ENCODE measurements around the gene BZW2. TPM values are rescaled to one million over a fixed set of nuclear protein-coding genes. Genes with fewer than 3 reads are reported as not detected.

BZW2 gene
- polyA plus RNA-seq, 3 donors, result 19.0 to 45.2 (median 36.4) TPM

DNA sequence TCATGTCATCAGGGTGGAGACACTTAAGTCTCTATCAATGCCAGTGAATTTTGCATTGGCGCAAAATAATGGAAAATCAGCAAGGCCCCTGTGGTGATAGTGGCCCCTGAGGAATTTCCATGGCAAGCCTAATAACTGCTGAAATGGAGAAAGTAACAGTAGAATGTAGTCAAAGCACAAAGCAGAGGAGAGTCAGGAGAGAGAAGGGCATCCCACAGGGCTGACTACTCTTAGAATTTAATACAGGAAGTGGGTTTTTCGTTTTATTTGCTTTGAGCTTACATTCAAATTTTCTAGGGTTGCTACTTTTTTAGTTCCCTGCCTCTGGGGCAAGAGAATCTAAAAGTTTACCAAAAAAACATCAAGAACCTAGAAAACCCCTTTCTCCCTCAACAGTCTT is 39.0 kb downstream of the BZW2 start:
- Histone ChIP-seq H3K4me2 (replicated peaks; ENCODE audit: extremely low read depth, low read length, poor library complexity, severe bottlenecking) (no peak overlapping the region), H3K36me3 (replicated peaks in 1 of 2; ENCODE audit: control insufficient read depth in 1 of 2, insufficient read depth in 2 of 2, low read length in 2 of 2) (peaks cover 26 to 77% of the 10 kb centered on the region in 2 donors), H3K4me1 (ENCODE audit: control insufficient read depth in 1 of 2, insufficient read depth in 2 of 2, low read length in 2 of 2) (no peaks in the 10 kb centered on the region), H3K9ac (ENCODE audit: insufficient read depth, low read length, poor library complexity, severe bottlenecking) (no peak overlapping the region), H3K27ac (ENCODE audit: low read depth in 1 of 2, low read length in 2 of 2) (no peak overlapping the region), H2AFZ (ENCODE audit: insufficient read depth, low read depth, low read length, poor library complexity, severe bottlenecking) (no peak overlapping the region), H4K20me1 (ENCODE audit: insufficient read depth, low read length) (no peaks in the 10 kb centered on the region), H3K4me3 (replicated peaks in 1 of 3; ENCODE audit: low read depth in 2 of 3, low read length in 3 of 3) (no peak overlapping the region), H3K79me2 (ENCODE audit: insufficient read depth, low read length) (no peaks in the 10 kb centered on the region), H3K27me3 (ENCODE audit: control insufficient read depth in 2 of 2, insufficient read depth in 2 of 2, low read length in 2 of 2) (no peaks in the 10 kb centered on the region), H3K9me3 (replicated peaks in 1 of 2; ENCODE audit: control insufficient read depth in 1 of 2, insufficient read depth in 1 of 2, low read length in 2 of 2) (no peaks in the 10 kb centered on the region)
- no CpG with 5 or more reads among the region's 2 CpGs for WGBS (ENCODE audit: insufficient coverage)
- intact Hi-C loops (cut with micrococcal nuclease), result no loop called here
- Mint-ChIP-seq H3K4me3 (no peak overlapping the region), H3K27me3 (ENCODE audit: low read depth in 3 of 3) (no peaks in the 10 kb centered on the region), H3K9me3 (no peaks in the 10 kb centered on the region), H3K4me1 (peaks cover 3% of the 10 kb centered on the region), H3K27ac (peak overlapping the region in 1 of 7 donors; percentile 4), H3K36me3 (peaks cover 51 to 60% of the 10 kb centered on the region in 2 donors)
- no peak for DNase-seq
- TF ChIP-seq, protein P1, sequence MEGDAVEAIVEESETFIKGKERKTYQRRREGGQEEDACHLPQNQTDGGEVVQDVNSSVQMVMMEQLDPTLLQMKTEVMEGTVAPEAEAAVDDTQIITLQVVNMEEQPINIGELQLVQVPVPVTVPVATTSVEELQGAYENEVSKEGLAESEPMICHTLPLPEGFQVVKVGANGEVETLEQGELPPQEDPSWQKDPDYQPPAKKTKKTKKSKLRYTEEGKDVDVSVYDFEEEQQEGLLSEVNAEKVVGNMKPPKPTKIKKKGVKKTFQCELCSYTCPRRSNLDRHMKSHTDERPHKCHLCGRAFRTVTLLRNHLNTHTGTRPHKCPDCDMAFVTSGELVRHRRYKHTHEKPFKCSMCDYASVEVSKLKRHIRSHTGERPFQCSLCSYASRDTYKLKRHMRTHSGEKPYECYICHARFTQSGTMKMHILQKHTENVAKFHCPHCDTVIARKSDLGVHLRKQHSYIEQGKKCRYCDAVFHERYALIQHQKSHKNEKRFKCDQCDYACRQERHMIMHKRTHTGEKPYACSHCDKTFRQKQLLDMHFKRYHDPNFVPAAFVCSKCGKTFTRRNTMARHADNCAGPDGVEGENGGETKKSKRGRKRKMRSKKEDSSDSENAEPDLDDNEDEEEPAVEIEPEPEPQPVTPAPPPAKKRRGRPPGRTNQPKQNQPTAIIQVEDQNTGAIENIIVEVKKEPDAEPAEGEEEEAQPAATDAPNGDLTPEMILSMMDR (IDR thresholded peaks at IDR 0.05), result no peak

DNA sequence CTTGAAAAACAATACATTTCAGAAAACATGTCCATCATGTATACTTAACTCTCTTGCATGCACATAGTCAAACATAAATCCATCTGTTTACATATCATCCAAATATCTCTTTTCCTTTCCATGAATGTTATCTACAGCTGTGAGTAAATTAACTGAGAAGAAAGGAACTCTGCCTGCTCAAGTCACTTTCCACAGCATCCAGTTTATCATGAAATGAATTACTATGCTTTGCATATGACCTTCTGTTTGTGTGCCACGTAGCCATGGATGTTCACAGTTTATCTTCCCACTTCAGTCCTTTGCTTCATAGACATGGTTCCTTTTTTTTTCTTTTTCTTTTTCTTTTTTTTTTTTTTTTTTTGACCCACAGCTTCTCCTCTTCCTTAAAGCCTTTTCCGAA is 39.6 kb downstream of the BZW2 start:
- peaks cover 52 to 60% of the 10 kb centered on the region in 2 donors for H3K36me3 Mint-ChIP-seq
- intact Hi-C loops (cut with micrococcal nuclease), result no loop called here
- H3K27ac ChIP-seq (ENCODE audit: low read depth in 1 of 2, low read length in 2 of 2), result no peak overlapping the region
- H3K79me2 ChIP-seq (ENCODE audit: insufficient read depth, low read length), result no peaks in the 10 kb centered on the region
- H3K4me3 Mint-ChIP-seq, result no peak overlapping the region
- H3K4me2 ChIP-seq (replicated peaks; ENCODE audit: extremely low read depth, low read length, poor library complexity, severe bottlenecking), result no peak overlapping the region
- H4K20me1 ChIP-seq (ENCODE audit: insufficient read depth, low read length), result no peaks in the 10 kb centered on the region
- no peak overlapping the region for H3K27ac Mint-ChIP-seq
- H3K9me3 Mint-ChIP-seq, result no peaks in the 10 kb centered on the region
- peaks cover 3% of the 10 kb centered on the region for H3K4me1 Mint-ChIP-seq
- WGBS (ENCODE audit: insufficient coverage), result no CpG with 5 or more reads among the region's 2 CpGs
- no peaks in the 10 kb centered on the region for H3K27me3 Mint-ChIP-seq (ENCODE audit: low read depth in 3 of 3)
- no peak overlapping the region for H3K4me3 ChIP-seq (replicated peaks in 1 of 3; ENCODE audit: low read depth in 2 of 3, low read length in 3 of 3)
- TF ChIP-seq, protein P1 (IDR thresholded peaks at IDR 0.05), result no peak
- no peaks in the 10 kb centered on the region for H3K9me3 ChIP-seq (replicated peaks in 1 of 2; ENCODE audit: control insufficient read depth in 1 of 2, insufficient read depth in 1 of 2, low read length in 2 of 2)
- peaks cover 27 to 83% of the 10 kb centered on the region in 2 donors for H3K36me3 ChIP-seq (replicated peaks in 1 of 2; ENCODE audit: control insufficient read depth in 1 of 2, insufficient read depth in 2 of 2, low read length in 2 of 2)
- no peaks in the 10 kb centered on the region for H3K27me3 ChIP-seq (ENCODE audit: control insufficient read depth in 2 of 2, insufficient read depth in 2 of 2, low read length in 2 of 2)
- no peaks in the 10 kb centered on the region for H3K4me1 ChIP-seq (ENCODE audit: control insufficient read depth in 1 of 2, insufficient read depth in 2 of 2, low read length in 2 of 2)
- no peak for DNase-seq
- no peak overlapping the region for H3K9ac ChIP-seq (ENCODE audit: insufficient read depth, low read length, poor library complexity, severe bottlenecking)
- H2AFZ ChIP-seq (ENCODE audit: insufficient read depth, low read depth, low read length, poor library complexity, severe bottlenecking), result no peak overlapping the region
